ENCODE measurements around the gene POLN.

Gene POLN

DNA sequence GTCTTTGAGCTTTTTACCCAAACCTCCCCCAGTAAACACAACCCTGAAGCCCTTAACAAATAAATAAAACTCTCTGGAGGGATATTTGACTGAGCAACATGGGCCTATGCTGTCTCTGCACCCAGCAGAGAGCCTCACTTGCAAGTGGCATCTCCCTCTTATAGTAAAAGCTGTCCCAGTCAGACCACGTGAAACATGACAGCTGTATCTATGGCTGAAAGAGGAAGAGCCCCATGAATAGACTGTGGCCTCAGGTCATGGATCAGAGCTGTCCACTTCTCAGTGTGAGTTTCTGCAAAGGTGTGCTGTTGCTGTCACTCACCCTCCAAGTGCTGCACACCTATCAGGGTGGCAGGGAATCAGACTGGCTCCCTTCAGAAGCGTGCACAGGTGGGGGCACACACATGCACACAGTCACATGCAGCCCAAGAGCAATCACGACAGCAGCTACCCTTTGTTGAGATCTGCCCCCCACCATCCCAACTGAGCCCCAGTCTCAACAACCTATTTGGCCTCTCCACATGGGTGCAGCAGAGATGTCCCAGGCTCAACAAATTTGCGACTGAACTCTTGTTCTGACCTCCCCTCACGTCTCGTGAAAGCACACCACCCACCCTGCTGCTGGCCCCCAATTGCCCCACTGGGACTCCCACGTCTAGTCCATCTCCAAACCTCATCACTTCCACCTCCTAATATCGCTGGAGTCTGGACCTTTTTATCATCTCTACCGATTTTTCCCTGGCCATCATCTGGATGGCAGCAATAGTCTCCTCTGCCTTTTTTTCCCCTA is 137.2 kb downstream of the POLN start:
- no peak for DNase-seq (ENCODE audit: low spot score)

DNA sequence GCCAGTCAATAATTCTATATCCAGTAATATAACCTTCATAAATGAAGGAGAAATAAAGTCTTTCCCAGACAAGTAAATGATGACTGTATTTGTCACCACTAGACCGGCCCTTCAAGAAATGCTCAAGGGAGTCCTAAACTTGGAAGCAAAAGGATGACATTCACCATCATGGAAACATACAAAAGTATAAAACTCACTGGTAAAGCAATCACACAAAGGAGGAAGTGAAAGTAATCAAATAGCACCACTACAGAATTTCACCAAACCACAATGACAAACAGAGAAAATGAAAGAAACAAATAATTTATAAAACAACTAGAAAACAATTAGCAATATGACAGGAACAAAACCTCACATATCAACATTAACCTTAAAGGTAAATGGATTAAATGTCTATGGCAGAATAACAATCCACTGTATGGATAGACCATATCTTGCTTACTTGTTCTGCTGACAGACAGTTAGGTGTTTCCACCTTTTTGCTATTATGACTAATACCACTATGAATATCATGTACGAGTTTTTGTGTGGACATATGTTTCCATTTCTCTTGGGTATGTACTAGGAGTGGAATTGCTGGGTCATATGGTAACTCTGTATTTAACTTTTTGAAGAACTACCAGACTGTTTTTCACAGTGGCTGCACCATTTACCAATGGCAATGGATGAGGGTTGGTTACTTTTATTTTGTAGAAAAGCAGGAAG is 137.9 kb downstream of the POLN start:
- DNase-seq (ENCODE audit: low spot score), result no peak

DNA sequence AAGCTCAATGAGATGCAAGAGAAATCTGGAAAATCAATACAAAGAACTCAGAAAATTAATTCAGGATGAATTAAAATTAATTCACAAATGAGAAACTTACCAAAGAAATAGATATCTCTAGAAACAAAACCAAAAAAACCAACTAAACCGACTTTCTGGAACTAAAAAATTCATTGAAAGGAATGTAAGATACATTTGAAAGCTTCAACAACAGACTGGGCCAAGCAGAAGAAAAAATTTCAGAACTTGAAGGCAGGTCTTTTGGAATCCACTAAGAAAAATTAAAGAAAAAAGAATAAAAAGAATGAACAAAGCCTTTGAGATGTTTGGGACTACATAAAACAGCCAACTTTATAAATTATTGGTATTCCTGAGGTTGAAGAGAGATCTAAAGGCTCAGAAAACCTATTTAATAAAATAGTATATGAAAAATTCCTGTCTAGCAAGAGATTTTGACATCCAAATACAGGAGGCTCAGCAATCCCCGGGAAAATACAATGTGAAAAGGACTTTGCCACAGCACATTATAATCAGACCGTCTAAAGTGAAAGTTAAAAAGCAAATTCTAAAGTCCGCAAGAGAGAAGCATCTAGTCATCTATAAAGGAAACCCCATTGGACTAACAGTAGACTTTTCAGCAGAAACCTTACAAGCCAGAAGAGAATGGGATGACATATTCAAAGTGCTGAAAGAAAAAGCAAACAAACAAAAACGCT is 138.6 kb downstream of the POLN start:
- no peak for DNase-seq (ENCODE audit: low spot score)

DNA sequence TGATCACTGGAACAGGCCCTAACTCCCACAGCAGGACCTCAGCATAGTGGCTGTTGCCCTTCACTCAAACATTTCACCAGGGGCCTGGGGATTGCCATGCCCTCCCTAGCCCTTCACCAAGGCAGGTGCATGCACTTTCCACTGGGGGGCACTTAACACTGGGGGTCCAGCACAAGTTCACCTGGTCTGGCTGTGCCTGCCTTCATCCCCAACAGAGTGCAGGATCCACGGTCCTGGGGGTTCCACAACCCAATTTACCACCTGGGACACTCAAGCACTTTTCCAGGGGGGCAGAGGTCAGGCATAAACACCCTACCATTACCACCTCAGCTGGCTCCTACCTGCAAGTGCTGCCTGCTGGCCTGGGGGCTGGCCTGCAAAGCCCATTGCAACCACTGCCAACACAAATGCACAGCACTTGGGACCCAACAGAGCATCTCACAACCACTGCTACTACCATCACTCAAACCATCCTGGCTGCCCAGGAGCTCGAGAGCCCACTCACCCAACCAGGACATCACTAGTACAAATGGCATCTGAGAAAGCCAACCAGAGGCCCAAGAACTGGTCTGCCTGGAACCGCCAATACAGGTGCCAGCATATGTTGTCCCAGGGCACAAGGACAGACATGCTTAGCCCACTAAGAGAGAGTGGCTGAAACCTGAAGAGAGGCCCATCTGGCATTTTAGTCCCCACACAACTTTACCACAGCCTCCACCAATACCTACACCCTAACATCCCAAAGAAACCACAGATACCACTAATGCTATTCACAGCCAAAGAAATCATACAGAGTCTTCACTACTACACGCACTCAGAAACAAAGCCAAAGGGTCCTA is 139.7 kb downstream of the POLN start:
- no peak for DNase-seq (ENCODE audit: low spot score)

DNA sequence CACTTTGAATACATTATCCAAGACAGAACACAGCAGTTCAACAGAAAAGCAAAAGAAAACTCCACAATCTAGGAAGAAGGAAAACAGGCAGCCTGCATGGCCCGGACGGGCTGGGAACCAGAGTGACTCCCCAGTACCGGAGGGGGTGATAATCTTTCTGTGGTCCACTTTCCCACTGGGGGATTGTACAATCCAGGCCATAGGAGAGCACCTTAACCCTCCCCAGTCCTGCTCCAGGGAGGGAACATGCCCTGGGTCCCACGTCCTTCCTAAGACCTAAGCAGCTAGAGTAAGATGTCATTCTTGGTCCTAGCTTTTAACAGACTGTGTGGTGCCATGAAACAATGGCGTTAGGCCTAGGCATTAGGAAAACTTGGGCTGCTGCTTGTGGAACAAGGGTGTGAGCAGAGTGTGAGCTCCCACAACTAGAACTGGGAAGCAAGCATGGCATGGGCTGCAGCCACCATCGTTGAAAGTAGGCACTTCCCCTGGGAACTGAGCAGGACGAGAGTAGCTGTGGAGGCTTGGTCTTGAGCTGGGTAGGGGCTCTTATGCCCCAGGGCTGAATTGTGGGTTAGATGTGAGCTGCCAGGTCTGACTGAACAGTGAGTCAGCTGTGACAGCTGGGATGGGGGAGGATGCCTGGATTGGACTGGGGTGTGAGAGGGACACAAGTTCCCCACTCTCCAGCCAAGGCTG is 140.4 kb downstream of the POLN start:
- DNase-seq (ENCODE audit: low spot score), result no peak

DNA sequence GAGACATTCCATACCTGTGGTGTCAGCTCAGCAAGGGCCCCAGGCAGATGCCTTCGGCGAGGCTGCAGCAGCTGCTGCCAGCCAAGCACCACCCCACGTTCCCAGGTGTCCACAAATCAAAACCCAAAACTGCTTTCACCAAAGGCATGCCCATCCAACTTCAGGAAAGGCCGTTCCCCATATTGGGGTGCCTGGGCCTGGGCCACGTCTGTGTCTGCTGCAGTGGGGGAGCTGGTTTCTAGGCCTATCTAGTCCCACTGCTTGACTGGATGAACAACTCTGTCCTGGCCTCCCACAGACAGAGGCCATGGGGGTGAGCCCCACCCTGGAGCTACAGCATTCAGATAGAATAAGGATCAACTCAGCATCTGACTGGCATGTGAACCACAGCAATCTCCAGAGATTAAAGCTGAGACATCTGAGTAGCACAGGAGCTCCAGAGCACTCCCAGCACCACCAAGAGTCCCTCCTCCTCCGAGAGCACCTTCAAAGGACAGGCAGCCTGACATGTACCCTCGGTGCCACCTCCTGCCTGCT is 145.8 kb downstream of the POLN start:
- DNase-seq (ENCODE audit: low spot score), result no peak

DNA sequence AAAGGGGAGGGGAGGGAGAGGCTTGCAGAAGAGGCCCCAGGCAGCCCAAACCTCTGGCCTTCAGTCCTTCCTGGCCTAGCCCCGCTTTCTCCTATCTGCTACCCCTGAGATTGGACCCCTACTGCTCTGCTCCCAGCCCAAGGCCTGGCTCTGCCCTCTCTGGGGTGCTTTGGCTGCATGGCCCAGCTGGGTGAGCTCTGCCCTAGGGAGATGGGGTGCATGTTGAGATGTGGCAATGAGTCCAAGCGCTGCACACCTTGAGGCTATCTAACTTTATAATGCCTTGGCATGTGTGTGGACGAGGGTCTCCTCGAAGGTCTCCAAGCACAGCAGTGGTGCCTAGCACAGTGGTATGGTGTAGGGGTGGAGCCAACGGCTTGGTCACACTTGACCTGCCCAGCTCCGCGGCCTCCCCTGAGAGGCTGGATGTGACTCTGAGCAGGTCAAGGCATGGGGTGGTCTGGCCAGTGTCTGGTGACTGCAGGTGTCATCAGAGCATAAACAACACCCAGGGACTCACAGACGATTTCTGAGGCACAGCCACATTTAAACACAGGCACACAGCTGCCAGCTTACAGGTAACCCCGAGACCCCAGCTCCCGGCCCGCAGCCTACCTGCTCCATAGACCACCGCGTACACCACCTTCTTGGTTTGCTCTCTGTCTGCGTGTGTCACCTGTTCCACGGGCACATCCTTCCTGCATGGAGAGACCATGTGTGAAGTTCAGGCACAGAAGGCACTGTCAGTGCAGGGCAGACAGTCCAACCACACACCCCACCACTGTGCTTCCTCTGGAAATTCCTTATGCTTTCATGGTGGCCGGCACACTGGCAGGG is 146.5 kb downstream of the POLN start:
- DNase-seq (ENCODE audit: low spot score), result no peak

DNA sequence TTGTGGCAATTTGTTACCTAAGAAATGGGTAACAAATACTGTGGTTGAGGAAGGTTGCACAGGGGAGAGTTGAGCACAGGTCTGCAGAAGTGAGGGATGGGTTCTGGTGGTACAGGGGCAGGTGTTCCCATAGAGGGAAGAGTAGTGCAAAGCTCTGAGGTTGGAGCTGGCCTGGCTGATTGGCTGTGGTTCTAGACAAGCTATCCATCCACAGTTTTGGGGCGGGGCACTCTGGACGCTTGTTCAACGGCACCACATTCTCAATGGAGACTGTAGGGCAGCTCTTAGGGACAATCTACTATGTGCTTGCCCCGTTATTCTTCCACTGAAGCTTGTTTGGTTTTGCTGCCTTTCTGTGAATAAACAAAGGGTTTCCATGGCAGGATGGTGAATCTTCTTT is 147.4 kb downstream of the POLN start:
- DNase-seq (ENCODE audit: low spot score), result no peak

DNA sequence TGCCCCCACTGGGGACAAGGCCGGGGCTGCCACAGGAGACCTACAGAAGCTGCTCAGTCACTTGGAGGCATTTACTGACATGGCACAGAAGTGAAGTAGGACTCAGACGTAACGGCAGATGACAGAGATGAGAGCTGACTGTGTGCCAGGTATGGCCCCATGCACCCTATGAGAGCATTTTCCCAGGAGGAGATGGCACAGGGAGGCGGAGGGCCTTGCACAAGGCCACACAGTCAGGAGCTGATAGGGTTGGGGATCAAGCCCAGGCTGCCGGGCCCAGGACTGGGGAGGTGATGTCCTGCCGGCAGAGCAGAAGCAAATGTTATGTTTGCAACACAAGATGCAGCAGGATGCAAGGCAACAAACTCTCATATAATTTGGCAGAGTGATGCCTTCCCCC is 148.7 kb downstream of the POLN start:
- DNase-seq (ENCODE audit: low spot score), result no peak

DNA sequence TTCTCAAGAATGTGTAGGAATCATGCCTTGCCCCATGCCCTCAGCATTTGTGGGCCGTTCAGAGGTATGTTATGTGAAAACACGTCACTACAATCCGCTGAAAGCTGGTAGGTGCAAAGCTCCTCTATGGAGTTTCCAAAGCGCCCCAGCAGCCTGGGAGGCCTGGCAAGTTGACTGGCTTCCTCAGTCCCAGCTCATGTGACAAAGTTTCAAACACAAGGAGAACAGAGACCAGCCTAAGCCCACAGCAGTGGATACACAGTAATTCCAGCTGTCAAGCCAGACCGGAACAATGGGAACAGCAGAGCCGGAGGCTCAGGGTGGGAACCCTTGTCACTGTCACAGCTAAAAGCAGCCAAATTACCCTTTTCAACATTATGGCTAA is 149.3 kb downstream of the POLN start:
- DNase-seq (ENCODE audit: low spot score), result peak; percentile 48

DNA sequence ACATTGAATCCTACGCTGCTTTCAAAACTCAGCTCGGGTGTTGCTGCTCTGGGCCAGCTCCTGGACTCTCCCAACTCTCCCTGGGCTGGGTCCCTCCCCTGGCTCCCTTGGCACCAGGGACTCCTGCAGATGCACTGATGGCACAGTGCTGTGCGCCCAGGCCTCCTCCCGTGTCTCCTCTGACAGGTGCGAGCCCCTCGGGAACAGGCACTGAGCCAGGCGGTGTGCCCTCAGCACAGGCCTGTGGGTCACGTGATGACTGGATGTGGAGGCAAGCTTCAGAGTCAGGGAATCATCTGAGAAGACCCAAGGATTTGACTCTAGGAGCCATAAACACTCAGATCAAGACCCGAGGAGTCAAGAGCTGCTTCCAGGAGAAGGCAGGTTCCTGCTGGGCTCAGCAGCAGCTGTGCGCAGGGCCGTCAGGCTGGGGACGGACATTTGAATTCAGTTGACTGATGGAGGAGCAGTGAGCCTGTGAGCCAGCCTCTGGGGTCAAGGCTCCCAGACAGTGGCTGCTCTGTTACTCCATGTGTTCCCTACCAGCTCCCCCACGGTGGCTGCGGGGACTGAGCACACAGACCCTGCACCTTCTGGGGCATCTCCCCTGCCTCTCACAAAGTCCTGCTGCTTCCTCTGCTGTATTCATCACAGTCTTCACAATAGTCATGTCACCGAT is 149.8 kb downstream of the POLN start:
- peak; percentile 22 for DNase-seq (ENCODE audit: low spot score)

DNA sequence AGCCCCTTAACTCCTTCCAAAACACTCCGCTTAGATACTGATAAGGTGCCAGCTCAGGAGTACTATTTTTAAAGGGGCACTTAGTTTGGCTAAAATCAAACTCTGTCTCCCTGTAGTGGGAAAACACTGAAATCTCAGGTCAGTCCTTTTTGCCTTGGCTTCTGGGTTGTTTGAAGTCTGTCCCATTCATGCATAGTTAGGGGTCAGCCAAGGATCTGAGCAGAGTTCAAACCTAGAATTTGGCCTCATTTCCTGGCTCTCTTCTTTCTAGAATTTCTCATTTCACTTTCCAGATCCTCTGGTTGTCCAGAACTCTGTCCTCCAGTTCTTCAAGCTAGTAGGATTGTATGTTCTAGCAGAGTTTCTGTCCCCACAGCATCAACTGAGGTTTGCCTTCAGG is 151.3 kb downstream of the POLN start:
- DNase-seq (ENCODE audit: low spot score), result no peak

DNA sequence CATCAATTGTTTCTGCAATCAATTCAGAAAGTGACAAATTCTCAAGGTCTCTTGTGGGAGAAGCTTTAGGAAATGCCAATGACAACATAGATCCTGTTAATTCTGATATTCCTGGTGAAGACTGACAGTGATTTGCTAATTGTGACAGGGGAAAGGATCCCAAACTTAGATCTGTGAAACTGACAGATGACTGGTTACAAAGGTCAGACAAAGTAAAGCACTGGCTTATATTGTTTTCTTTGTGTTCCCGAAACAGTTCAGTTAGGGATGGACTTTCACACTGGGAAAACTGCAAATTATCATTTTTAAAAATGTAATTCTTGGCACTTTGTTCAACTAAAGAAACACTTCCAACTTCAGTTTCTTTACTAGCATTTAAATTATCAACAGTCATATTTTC is 152.7 kb downstream of the POLN start:
- DNase-seq (ENCODE audit: low spot score), result no peak

DNA sequence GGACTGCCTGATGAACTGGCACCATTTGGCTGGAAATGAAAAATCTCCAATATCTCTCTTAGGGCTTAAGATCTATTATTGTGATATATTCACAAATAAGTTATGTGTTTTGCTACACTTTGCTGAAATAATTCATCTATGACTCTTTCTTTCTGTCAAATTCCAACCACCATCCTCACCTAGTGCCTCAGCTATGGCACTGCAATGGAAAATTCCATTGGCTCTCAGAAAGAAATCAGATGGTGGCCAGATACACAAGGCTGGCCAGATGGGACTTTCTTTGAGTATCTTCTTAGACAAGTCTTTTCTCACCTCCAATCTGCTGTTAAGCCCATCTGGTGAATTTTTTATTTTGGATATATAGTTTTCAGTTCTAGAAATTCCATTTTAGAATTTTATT is 154.8 kb downstream of the POLN start:
- no peak for DNase-seq (ENCODE audit: low spot score)

DNA sequence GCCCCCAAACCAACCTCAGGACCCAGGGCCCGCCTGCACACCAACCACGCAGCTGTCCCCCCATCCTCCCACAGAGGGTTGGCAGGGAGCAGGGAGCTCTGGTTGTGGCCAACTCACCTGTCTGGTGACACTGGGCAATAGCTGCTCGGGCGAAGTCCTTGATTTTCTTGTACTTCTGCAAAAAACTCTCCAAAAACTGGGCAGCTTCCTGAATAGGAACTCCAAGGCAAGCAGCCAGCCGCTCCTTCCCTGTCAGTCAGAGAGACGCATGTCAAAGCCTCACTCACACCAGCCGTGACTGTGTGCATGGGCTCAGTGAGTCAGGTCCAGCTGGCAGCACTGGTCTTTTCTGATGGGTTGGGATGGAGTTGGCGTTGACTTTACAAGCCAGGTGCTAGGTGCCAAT is 156.4 kb downstream of the POLN start:
- no peak for DNase-seq (ENCODE audit: low spot score)

DNA sequence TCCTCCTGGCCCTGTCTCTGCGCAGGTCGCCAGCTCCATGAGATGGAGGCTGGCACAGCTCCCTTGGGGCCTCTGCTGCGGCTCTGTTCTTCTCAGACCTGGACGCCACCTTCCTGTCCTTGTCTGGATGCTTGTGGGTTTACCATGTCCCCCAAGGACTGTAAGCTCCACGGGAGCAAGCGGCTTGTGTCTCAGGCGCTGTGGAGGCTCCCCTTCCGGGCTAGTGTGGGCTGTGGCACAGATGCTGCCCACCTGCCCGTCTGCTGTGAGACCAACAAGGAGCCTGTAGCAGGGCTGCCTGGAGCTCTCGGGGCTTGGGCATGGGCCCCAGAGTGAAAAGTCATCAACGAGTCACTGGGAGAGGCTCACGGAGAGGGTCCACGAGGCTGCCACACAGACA is 157.6 kb downstream of the POLN start:
- no peak for DNase-seq (ENCODE audit: low spot score)

DNA sequence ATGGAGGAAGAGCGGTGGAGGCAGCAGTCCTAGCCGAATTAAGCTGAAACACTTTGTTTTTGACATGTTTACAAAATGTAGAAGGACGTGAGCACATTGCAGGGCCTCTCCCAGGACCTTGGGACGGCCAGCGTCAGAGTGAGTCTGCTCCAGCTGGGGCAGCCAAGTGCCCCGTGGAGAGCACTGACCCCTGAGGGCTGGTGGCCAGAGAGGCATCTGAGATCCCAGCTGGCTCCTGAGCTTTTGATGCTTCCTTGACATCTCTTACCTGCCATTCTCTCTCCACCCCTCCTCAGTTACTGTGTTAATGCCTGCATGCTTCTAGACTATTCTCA is 158.1 kb downstream of the POLN start:
- no peak for DNase-seq (ENCODE audit: low spot score)

DNA sequence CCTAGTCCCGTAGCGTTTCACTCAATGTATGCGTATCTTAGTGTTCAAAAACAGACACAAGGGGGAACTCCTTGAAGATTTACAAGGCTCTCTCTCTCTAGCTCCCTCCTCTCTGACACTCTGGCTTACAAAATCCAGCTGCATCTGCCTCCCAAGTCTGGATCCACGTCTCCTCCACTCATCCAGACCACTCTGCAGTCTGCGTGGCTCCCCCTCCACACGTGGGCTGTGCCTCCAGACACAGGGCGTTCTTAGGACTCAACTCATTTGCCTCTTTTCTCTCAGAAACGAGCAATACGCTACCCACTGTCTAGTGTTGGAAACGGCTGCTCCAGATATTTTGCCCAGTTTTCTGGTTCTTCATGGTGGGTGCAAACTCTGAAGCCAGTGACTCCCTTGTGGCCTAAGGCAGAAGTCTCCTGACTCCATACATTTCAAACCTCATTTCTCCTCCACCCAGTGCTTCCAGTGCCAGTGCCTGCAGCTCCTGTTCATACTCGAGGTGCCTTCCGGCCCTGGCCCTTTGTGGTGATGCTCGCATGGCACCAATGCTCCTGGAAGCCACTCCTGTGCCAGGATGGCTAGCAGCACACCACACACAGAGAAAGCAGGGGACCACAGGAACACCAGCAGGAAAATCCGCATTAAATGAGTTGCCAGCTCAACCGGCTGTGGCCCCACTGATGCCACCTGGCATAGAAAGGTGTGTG is 158.7 kb downstream of the POLN start:
- no peak for DNase-seq (ENCODE audit: low spot score)

DNA sequence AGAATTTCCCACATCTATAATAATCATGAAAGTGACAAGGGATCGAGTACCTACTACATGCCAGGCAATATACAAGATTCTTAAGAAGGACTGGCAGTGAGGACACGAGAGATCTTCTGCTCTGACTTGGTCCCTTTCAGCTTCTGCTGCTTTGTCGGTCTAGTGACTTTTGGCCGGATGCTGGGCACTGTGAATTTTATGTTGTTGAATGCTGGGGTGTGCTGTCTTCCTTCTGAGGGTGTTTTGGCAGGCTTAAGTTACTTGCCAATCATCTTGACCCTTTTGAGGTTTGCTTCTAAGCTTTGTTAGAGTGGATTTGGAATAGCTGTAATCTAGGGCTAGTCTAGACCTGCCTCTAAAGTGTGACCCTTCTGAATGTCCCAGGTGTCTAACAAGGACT is 159.3 kb downstream of the POLN start:
- no peak for DNase-seq (ENCODE audit: low spot score)

Measured in globus pallidus (tissue), 1 donor.